Measurements from ENCODE around the gene MGST3.
"Not testable (repeated sequence)": the region's sequence is repeated elsewhere in the genome, so short reads cannot be mapped to it uniquely, and the experiment has no call there.

MGST3 gene

DNA sequence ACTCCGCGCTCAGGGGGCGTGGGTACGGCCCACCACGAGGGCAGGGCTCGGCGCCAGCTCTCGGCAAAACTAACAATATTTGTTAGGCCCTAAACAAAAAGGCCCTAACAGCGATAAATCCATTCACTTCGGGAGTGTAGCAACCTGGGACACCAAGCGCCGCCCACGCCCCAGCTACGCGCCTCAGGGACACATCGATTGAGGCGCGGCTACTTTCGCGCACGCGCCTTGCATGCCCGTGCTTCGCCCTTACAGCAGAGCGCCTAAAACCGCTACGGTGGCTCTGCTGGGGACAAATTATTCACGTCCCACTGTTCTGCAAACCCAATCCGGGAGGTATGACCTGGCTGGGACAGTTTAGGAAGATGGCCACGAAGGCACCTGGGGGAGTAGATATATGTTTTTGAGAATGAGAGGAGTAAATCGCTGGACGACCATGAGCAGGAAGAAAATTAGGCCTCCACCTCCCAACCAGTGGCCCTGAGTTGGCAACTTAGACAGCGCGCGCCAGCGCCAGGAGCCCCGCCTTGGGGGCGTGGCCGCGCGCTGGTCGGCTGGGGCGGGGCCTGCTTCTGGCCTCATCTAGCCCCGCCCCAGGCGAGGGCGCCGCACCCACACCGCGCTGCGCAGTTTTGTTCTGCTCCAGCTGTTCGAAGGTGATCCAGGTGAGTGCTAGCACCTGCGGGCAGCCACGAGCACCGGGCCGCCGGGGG is at the start of gene MGST3:
Gene MGST3 (plus strand): TSS at position 606 of the 713 bp plus-strand sequence. CDS start 18,614 bp downstream, outside the sequence.
- peak; percentile 95 for DNase-seq

DNA sequence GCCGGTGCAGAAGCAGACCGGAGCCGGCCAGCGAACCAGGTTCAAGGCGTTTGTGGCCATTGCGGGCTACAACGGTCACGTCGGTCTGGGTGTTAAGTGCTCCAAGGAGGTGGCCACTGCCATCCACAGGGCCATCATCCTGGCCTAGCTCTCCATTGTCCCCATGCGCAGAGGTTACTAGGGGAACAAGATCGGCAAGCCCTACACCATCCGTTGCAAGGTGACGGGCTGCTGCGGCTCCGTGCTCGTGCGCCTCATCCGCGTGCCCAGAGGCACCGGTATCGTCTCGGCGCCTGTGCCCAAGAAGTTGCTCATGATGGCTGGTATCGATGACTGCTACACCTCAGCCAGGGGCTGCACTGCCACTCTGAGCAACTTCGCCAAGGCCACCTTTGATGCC is 49.1 kb upstream of the MGST3 start:
- no peak for DNase-seq

DNA sequence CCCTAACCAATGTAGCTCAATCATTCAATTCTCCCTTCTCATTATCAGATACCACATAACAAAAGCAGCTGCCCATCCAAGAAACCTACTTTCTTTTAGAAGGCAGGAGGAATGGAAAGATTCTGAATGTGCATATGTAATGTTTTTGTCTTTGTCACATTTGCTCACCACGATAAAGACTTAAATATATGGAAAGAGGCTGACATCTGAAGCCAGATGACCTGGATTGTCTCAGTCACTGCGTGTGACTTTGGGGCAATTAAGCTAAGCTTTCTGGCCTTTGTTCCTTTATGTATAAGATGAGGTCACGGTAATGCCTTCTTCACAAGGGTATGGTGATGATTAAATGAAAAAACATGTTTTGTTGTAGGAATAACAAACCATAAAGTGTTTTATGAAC is 44.6 kb upstream of the MGST3 start:
- DNase-seq: no peak

GRCh38 chr1:165591391-165591790 is 39.6 kb upstream of the MGST3 start:
- not testable (repeated sequence) for DNase-seq

- peak; percentile 40 for DNase-seq
These were observed 37.9 kb upstream of the MGST3 start for GRCh38 chr1:165592945-165593823.

DNA sequence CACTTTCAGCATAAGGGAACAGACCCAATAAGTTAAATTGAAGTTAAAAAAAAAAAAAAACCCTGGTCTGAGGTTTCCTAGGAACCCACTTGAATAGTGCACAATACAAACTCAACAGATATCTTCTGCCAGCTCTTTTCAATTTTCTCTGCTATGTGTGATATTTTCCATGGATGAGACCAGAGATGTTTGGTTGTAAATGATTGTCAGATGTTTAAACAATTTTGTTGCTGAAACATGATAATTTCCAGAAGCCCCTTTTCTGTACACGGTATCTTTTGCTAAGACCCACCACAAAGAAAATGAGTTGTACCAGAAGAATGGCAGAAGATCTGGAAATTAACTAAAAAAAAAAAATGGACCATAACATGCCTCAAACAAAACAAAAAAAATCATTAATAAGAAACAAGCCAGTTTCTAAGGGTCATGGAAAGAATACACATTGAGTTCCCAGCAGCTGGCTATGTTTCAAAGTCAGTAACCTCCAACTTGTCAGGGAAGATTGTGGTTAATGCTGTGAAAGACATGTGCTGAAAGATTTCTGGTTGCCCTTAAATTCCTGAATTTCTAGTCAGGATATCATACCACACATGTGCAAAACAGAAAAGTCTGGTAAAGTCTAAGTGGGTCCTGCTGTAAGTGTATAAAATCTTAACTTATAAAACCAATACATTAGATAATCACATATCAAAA is 35.6 kb upstream of the MGST3 start:
- DNase-seq: no peak

GRCh38 chr1:165597883-165598675 is 33.0 kb upstream of the MGST3 start:
- peak; percentile 92 for DNase-seq

DNA sequence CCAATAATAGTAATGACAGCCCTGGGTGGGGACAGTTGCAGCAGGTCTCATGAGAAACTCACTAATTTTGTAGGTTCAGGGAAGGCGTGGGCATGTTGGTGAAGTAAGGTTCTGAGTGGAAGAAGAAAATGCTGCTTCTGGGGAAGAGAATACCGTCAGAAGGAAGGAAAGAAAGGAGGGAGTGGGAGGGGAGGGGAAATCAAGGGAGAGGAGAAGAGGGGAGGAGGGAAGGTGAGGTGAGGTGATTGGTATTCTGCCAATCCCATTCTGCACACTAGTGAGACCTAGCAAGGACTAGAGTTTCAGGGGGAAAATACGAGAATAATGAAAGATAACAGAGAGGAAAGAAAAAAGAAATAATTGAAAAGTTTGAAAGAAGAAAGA is 32.4 kb upstream of the MGST3 start:
- no peak for DNase-seq

- no peak for DNase-seq
These were observed 30.2 kb upstream of the MGST3 start for GRCh38 chr1:165600793-165601192.

DNA sequence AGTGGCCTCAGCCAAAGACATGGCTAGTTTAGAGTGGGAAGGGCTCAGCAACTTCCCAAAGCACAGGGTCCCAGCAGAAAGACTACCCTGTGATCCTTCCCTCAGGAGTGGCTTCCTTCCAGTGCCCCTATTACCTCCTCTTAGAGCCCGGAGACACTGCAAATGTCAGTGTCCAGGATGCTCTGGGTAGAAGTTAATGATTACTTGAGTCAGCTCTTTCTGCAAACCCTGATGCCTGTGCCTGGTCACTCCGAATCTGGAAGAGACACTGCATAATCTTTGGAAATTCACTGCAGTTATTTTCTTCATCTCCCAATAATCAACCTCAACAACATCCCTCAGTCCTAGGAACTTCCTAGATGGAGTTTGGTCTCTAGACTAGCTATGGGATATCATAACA is 27.2 kb upstream of the MGST3 start:
- no peak for DNase-seq

- no peak for DNase-seq
These were observed 25.8 kb upstream of the MGST3 start for GRCh38 chr1:165605246-165605645.

- DNase-seq: not testable (repeated sequence)
These were observed 24.4 kb upstream of the MGST3 start for GRCh38 chr1:165606676-165607075.

GRCh38 chr1:165610866-165611265 is 20.2 kb upstream of the MGST3 start:
- DNase-seq: no peak

DNA sequence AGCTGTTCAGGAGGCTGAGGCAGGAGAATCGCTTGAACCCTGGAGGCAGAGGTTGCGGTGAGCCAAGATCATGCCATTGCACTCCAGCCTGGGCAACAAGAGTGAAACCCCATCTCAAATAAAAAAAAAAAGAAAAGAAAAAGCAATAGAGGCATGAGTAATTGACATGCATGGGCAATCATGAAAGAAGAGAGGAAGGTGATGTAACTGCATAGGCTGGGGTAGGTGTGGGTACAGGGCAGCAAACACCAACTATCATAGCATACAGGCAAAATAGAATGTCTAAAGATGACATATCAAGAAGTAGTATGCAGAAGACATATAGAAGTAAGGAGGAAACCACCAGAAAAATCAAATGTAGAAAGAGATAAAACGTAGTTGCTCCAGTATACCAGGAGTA is 19.0 kb upstream of the MGST3 start:
- no peak for DNase-seq

- no peak for DNase-seq
These were observed 14.9 kb upstream of the MGST3 start for GRCh38 chr1:165616054-165616612.

GRCh38 chr1:165616987-165617546 is 14.0 kb upstream of the MGST3 start:
- no peak for DNase-seq

DNA sequence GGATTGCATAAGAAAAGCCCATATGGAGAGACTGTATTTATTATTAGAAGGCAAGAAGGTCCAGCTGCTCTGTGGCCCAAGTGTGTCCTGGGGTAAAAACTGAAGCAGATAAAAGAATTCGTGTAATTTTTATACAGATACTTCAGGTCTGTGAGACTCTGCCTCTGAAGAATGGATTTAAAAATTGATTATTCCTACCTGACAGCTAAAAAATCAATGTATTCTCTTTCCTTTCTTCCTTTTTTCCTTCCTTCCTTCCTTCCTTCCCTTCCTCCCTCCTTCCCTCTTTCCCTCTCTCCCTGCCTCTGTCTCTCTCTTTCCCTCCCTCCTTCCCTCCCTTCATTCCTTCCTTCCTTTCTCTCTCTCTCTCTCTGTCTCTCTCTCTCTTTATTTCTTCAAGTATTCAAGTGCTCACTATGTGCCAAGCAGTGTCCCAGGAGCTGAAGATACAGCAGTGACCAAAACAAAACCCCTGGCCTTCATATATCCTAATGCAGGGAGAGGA is 11.3 kb upstream of the MGST3 start:
- DNase-seq: no peak

DNA sequence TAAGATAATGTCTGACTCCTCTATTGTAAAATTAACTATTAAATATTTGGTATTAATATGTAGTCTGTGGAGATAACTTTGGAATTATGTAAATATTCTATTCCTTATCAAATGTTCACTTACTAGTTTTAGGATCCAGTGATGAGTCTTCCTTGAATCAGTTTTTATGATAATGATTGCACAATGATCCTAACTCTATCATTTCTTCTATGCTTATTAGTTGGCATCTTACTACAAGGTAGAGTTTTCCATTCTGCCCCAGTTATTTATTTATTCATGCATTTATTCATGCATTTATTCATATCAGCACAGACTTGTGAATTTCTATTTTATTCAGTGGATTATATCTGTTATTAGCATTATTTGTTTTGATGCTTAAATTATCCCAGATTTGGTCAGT is 7.4 kb upstream of the MGST3 start:
- DNase-seq: no peak

DNA sequence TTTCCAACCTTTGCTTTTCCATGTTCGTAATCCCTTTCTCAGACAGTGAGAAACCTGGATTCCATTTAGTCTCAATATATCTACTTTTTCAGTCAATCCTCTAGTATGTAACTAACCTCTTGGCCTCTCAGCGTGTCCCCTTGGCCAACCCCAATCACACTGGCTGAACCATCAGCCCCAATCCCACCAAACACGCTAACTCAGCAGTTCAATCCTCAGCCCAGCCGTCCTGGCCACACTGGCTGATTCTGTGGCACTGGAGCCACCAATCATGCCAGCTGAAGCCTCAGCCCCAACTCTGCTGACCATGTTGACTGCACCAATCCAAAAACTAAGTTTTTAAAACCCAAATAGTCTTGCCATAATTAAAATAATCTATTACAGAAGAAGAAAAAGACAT is 6.6 kb upstream of the MGST3 start:
- no peak for DNase-seq

- DNase-seq: no peak
These were observed 2.7 kb upstream of the MGST3 start for GRCh38 chr1:165628147-165628822.

- no peak for DNase-seq
These were observed 1.9 kb upstream of the MGST3 start for GRCh38 chr1:165629151-165629550.
